HepG2 (cell line): Measurements from ENCODE around the gene PARD3. TPM values are rescaled to one million over a fixed set of nuclear protein-coding genes. Genes with fewer than 3 reads are reported as not detected.

Experiments used
- GABPA ChIP-seq, 2 experiments: IDR thresholded peaks; 2 replicates each; pipeline ENCODE4 v1.6.1; 2011 to 2016; ENCODE audit warnings: low read depth in 2 of 2, low read length in 1 of 2, missing biosample characterization in 1 of 2, missing genetic modification characterization in 1 of 2
- HNF4G ChIP-seq, 2 experiments: sonication (generic) in 1 of 2; formaldehyde crosslinking in 1 of 2; IDR thresholded peaks; 2 replicates each; pipeline versions ENCODE4 v1.4.0 to v1.6.1; 2011 to 2020; ENCODE audit warnings: borderline replicate concordance in 2 of 2, low read depth in 2 of 2, mild to moderate bottlenecking in 2 of 2, low read length in 1 of 2, missing genetic modification reagents in 1 of 2, moderate library complexity in 1 of 2
- MIXL1 ChIP-seq: IDR thresholded peaks from 2 replicates; pipeline ENCODE4 v1.6.1; 2016
- NFIB ChIP-seq: sonication (generic); formaldehyde crosslinking; IDR thresholded peaks from 2 replicates; pipeline ENCODE4 v1.9.0; 2021; ENCODE audit warnings: missing genetic modification reagents, mild to moderate bottlenecking, borderline replicate concordance
- POGZ ChIP-seq: sonication (generic); formaldehyde crosslinking; IDR thresholded peaks from 2 replicates; pipeline ENCODE4 v1.4.0; 2020; ENCODE audit warnings: mild to moderate bottlenecking, missing genetic modification reagents
- STAG1 ChIP-seq: sonication (generic); formaldehyde crosslinking; IDR thresholded peaks from 2 replicates; pipeline ENCODE4 v1.4.0; 2020; ENCODE audit warnings: missing genetic modification reagents
- TEAD3 ChIP-seq: optimal IDR thresholded peaks from 2 replicates; pipeline ENCODE3; 2016; ENCODE audit warnings: borderline replicate concordance
- ZNF792 ChIP-seq: IDR thresholded peaks from 2 replicates; pipeline ENCODE4 v1.6.1; 2016
- polyA plus RNA-seq, 8 experiments: library from polyadenylated mRNA; depleted of rRNA in 3 of 8; stranded (reverse) in 7 of 8; unstranded in 1 of 8; fragments of >200 nt; fragmentation: Illumina TruSeq in 4 of 8; extraction: Trizol in 4 of 8; gene quantifications; 2 replicates each; pipeline versions ENCODE4 v1.2.1 to v1.2.3, GENCODE V29; 2011 to 2016; ENCODE audit warnings: low read depth in 4 of 8, missing spikeins in 1 of 8, mixed read lengths in 1 of 8; ENCODE audit not compliant: insufficient read depth in 1 of 8
- total RNA-seq, 5 experiments: library from RNA; depleted of rRNA; stranded (reverse); fragments of >200 nt; fragmentation: Illumina TruSeq; extraction: Trizol; gene quantifications; 2 replicates each; pipeline ENCODE4 v1.2.3, GENCODE V29; 2016; ENCODE audit warnings: low read depth in 1 of 5
- TF ChIP-seq, protein P1 (sequence below): sonication (generic); formaldehyde crosslinking; conservative IDR thresholded peaks from 2 replicates; pipeline ENCODE4 v1.8.1; 2023; ENCODE audit warnings: missing genetic modification reagents
- TF ChIP-seq, protein P2 (sequence below): sonication (generic); formaldehyde crosslinking; IDR thresholded peaks from 2 replicates; pipeline ENCODE4 v1.5.1; 2020; ENCODE audit warnings: mild to moderate bottlenecking, missing genetic modification reagents, borderline replicate concordance
- TF ChIP-seq, protein P3 (sequence below), 2 experiments: fragments of 450-650 bp in 1 of 2; sonication (generic) in 1 of 2; formaldehyde crosslinking; IDR thresholded peaks; 2 replicates each; pipeline versions ENCODE4 v1.5.0 to v1.8.0; 2020 to 2022; ENCODE audit warnings: mild to moderate bottlenecking in 1 of 2, missing genetic modification reagents in 1 of 2

PARD3 gene
- total and polyA plus RNA-seq, 2 of the 13 experiments (the other 11 are each of a cell fraction or from before 2014, with no cell fraction given): 40.9 to 60.0 TPM

DNA sequence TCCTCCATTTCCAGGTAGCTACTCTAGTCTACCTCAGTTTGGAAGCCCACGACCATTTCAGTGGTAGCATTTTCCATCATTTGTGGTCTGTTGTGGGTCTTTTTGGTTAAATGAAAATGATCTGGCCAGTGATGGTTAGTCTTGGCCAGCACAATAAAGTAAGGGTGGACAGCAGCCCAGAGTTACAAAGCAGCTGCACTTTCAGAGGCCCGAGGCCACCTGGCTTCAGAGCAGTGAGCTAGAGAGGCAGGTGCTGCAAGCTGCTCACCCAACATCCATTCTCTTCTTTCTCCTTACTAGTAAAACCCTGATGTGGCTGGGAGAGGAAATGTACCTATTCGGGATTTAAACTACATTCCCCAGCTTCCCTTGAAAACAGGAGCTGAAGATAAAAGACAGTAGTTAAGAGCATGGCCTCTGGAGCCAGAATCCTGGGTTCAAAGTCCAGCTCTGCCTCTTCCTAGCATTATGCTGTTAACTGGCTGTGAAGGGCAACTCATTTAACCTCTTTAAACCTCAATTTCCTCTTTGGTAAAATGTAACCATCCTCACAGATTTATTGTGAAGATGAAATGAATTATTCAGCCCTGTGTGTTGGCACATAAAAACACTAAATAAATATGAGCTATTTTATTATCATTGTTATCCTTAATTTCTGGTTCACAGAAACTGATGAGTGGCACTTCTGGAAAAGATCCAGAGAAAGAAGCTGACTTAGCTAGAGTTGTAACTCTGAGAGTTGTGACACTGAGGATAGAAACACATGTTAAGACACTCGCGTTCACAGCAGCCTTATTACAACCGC, 517.4 kb downstream of the PARD3 start (continued):
- no peak for TF ChIP-seq NFIB (CRISPR knock-in tag)
- TF ChIP-seq, protein P1, sequence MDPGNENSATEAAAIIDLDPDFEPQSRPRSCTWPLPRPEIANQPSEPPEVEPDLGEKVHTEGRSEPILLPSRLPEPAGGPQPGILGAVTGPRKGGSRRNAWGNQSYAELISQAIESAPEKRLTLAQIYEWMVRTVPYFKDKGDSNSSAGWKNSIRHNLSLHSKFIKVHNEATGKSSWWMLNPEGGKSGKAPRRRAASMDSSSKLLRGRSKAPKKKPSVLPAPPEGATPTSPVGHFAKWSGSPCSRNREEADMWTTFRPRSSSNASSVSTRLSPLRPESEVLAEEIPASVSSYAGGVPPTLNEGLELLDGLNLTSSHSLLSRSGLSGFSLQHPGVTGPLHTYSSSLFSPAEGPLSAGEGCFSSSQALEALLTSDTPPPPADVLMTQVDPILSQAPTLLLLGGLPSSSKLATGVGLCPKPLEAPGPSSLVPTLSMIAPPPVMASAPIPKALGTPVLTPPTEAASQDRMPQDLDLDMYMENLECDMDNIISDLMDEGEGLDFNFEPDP (CRISPR knock-in tag): no peak
- TF ChIP-seq MIXL1 (CRISPR knock-in tag): 0 out of 2 replicates have a peak, but pooled peaks have one; percentile 12
- TF ChIP-seq HNF4G (IDR thresholded peaks at IDR 0.05; ENCODE audit: borderline replicate concordance, low read depth, low read length): peak; percentile 88
- no peak for TF ChIP-seq HNF4G (CRISPR knock-in tag; IDR thresholded peaks at IDR 0.05; ENCODE audit: borderline replicate concordance, low read depth)
- peak; percentile 10; the same call in 1 of the 2 replicates for TF ChIP-seq STAG1 (CRISPR knock-in tag)
- TF ChIP-seq ZNF792: peak; percentile 65; the same call in 1 of the 2 replicates
- no peak for TF ChIP-seq GABPA (IDR thresholded peaks at IDR 0.05; ENCODE audit: low read depth, low read length)
- peak; percentile 46 for TF ChIP-seq GABPA (CRISPR knock-in tag; IDR thresholded peaks at IDR 0.05; ENCODE audit: low read depth)
- TF ChIP-seq TEAD3 (CRISPR knock-in tag): peak; percentile 40
- TF ChIP-seq, protein P2, sequence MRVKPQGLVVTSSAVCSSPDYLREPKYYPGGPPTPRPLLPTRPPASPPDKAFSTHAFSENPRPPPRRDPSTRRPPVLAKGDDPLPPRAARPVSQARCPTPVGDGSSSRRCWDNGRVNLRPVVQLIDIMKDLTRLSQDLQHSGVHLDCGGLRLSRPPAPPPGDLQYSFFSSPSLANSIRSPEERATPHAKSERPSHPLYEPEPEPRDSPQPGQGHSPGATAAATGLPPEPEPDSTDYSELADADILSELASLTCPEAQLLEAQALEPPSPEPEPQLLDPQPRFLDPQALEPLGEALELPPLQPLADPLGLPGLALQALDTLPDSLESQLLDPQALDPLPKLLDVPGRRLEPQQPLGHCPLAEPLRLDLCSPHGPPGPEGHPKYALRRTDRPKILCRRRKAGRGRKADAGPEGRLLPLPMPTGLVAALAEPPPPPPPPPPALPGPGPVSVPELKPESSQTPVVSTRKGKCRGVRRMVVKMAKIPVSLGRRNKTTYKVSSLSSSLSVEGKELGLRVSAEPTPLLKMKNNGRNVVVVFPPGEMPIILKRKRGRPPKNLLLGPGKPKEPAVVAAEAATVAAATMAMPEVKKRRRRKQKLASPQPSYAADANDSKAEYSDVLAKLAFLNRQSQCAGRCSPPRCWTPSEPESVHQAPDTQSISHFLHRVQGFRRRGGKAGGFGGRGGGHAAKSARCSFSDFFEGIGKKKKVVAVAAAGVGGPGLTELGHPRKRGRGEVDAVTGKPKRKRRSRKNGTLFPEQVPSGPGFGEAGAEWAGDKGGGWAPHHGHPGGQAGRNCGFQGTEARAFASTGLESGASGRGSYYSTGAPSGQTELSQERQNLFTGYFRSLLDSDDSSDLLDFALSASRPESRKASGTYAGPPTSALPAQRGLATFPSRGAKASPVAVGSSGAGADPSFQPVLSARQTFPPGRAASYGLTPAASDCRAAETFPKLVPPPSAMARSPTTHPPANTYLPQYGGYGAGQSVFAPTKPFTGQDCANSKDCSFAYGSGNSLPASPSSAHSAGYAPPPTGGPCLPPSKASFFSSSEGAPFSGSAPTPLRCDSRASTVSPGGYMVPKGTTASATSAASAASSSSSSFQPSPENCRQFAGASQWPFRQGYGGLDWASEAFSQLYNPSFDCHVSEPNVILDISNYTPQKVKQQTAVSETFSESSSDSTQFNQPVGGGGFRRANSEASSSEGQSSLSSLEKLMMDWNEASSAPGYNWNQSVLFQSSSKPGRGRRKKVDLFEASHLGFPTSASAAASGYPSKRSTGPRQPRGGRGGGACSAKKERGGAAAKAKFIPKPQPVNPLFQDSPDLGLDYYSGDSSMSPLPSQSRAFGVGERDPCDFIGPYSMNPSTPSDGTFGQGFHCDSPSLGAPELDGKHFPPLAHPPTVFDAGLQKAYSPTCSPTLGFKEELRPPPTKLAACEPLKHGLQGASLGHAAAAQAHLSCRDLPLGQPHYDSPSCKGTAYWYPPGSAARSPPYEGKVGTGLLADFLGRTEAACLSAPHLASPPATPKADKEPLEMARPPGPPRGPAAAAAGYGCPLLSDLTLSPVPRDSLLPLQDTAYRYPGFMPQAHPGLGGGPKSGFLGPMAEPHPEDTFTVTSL (CRISPR knock-in tag): peak; percentile 40; the same call in 1 of the 2 replicates
- TF ChIP-seq POGZ (CRISPR knock-in tag): peak; percentile 47; the same call in 1 of the 2 replicates
- TF ChIP-seq, protein P3, sequence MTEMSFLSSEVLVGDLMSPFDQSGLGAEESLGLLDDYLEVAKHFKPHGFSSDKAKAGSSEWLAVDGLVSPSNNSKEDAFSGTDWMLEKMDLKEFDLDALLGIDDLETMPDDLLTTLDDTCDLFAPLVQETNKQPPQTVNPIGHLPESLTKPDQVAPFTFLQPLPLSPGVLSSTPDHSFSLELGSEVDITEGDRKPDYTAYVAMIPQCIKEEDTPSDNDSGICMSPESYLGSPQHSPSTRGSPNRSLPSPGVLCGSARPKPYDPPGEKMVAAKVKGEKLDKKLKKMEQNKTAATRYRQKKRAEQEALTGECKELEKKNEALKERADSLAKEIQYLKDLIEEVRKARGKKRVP (CRISPR knock-in tag; IDR thresholded peaks at IDR 0.05): no peak
